GM12801 (cell line): ENCODE measurements around the gene KRTAP12-1.

Experiments
- TF ChIP-seq, protein P1 (sequence below): IDR thresholded peaks from one replicate; pipeline ENCODE4 v1.5.1; 2011; ENCODE audit warnings: control low read depth; ENCODE audit not compliant: insufficient read length; ENCODE audit errors: extremely low read depth

KRTAP12-1 gene

DNA sequence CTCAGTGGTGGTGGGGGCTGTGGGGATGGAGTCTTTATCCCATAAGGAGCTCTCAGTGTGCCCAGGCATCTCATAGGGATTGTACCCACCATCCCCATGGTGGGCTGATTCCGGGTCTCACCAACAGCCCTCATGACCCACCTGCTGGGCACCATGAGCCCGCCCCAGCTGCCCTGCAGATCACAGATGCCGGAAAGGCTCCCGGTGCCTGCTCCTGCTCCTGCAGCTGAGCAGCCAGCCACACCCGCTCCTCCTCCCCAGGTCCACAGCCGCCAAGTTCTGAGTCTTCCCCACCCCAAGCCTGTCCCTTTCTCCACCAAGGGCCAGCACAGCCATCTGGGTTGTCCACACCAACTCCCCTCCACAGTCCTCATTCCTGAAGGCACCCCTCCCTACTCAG, 44.9 kb upstream of the KRTAP12-1 start:
- TF ChIP-seq, protein P1, sequence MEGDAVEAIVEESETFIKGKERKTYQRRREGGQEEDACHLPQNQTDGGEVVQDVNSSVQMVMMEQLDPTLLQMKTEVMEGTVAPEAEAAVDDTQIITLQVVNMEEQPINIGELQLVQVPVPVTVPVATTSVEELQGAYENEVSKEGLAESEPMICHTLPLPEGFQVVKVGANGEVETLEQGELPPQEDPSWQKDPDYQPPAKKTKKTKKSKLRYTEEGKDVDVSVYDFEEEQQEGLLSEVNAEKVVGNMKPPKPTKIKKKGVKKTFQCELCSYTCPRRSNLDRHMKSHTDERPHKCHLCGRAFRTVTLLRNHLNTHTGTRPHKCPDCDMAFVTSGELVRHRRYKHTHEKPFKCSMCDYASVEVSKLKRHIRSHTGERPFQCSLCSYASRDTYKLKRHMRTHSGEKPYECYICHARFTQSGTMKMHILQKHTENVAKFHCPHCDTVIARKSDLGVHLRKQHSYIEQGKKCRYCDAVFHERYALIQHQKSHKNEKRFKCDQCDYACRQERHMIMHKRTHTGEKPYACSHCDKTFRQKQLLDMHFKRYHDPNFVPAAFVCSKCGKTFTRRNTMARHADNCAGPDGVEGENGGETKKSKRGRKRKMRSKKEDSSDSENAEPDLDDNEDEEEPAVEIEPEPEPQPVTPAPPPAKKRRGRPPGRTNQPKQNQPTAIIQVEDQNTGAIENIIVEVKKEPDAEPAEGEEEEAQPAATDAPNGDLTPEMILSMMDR = no peak

DNA sequence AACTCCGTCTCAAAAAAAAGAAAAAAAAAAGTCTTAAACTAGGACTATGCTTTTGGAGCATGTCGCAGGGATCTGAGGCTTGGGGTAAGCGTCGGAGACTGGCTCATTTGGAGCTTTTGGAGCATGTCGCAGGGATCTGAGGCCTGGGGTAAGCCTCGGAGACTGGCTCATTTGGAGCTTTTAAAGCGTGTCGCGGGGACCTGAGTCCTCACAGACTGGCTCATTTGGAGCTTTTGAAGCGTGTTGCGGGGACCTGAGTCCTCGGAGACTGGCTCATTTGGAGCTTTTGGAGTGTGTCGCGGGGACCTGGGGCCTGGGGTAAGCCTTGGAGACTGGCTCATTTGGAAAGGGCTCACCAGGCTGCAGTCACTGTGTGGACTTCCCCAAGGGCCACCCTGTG, 43.0 kb upstream of the KRTAP12-1 start:
- TF ChIP-seq, protein P1 = no peak

DNA sequence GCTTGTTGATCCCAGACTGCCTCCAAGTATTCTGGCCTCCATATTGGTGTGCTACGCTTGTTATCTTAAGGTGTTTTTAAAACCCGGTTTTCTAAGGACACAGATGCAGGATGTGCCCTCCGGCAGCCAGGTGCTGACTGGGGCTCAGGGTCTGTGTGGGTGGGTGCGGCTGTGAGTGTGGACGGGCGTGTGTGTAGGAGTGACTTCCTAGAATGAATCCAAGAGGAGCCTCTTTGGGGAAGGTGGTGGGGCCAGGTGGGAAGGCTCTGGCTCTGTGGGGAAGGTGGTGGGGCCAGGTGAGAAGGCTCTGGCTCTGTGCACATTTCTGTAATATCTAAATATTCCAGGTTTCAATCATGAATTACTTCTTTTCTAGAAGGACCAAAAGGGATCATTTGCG, 42.2 kb upstream of the KRTAP12-1 start:
- TF ChIP-seq, protein P1 = no peak

DNA sequence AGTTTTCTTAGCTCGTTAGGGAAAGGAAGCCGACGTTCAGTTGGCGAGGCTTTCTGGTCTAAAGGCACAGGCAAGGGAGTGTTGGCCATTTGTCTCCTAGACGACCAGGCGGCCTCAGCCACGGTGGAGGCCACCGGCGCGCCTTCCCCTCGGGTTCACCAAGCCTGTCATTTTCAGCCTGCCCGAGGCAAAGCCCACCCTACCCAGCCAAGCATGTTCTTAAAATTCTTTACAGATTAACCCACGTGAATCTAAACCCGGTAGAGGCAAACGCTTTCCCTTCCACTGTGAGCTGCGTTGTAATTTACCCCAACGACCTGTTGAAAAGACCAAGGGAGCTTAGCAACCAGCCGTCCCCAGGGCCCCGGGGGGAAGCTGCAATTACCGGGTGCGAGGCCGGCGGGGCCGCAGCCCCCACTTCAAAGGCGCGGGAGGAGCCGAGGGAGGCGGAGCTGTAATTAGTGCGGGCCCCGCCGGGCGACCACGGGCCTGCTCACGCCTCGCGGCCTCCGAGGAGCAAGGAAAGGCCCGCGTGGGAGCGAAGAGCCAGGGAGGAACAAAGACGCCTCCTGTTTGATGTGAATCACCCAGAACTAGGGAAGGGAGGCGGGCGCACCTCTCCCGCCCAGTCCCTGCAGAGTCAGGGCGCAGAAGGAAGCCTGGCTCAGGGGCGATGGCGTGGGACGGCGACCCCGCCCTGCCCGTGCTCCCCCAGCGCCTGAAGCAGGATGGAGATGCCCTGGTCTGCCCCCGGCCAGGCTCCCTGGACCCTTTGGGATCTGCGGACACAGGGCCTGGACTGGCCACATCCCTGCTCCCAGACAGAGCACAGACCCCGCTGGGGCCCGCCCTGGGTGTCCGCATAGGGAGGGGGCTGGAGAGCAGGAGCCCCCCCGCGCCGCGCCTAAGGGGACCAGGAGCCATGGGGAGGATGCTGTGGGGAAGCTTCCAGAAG, 41.5 kb upstream of the KRTAP12-1 start:
- TF ChIP-seq, protein P1 = no peak

DNA sequence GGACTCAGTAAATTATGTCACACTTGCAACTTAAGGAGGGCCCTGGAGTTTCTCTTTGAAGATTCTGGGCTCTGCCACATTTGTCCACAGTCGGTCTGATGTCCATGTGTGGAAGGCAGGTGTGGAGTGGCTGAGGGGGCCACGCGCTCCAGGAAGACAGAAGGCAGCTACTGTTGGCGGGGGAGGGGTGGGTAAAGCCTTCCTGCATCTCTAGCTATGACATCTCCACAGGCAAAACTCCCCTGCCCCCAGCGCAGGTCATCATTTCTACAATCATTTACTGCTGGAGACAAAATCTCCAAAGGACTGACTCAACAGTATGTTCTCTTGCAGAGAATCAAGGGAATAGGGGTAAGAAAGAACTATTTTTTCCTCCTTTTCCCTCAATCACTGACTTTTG, 40.8 kb upstream of the KRTAP12-1 start:
- TF ChIP-seq, protein P1 = no peak

DNA sequence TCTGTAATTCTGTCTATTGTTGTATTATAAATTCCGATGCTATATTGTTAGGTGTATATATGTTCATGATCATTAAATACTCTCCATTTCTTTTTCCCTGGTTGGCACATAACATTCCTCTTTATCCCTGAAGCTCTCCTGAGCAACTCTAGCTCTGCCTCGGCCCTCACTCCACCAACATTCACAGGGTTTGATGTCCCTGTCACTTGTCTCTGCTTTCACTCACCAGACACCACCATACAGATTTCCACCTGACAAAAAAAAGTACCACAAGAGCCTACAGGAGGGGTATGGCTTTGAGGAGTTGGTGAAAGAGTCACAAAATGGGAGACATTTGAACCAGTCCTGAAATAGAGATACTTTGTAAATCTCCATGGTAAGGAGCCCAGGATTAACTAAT, 38.2 kb upstream of the KRTAP12-1 start:
- TF ChIP-seq, protein P1 = no peak

DNA sequence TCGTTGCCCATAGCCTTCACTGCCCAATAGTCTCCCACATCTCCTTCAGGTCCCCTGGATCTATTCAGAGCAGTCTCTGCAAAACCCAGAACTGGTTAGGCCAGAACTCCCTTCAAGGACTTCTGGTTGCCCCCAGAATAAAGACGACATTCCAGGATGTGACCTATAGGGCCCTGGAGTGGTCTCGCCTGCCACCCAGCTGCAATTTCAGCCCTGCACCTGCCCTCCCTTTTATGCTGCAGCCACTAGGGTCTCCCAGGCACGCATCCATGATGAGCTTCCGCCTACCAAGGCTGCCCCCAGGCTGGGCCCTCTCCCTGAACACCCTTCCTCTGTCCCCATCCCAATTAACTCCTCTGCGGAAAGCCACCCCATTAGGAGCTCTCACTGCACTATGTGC, 36.6 kb upstream of the KRTAP12-1 start:
- TF ChIP-seq, protein P1 = no peak
